K562 (cell line): Measurements from ENCODE around the gene CYYR1. TPM values are rescaled to one million over a fixed set of nuclear protein-coding genes. Genes with fewer than 3 reads are reported as not detected.

Experiments
- ATAC-seq: fragments of 200-7000 bp; cut with Tn5 transposase; 3 replicates; pipeline ENCODE4 v1.9.1; 2020; ENCODE audit warnings: moderate library complexity
- BruUV-seq: library from RNA; stranded (reverse); fragments of 400-500 nt; replicated peaks from 2 replicates; lab custom pipeline; 2021; lab: Mats Ljungman, UMichigan
- CTCF ChIA-PET: fragments of 300-600 bp; formaldehyde crosslinking; extraction: SDS; loops from one replicate; lab custom pipeline; 2021; ENCODE audit warnings: low intra/inter-chr PET ratio; lab: Yijun Ruan, JAX
- POLR2A ChIA-PET: fragments of 300-600, 350-650 bp; sonication (Branson Sonifier 250); formaldehyde crosslinking; extraction: SDS; loops from one replicate; lab custom pipeline; 2021; ENCODE audit warnings: antibody characterized with exemption, inconsistent platforms; lab: Yijun Ruan, JAX
- DNase-seq, 4 experiments: peaks; one replicate each; pipeline versions ENCODE4 v3.0.0 to v3.0.0-alpha.2; 2011 to 2018; ENCODE audit warnings: low spot score in 3 of 4, mixed read lengths in 3 of 4; ENCODE audit errors: extremely low read depth in 1 of 4
- FAIRE-seq: peaks from 2 replicates; lab custom pipeline; 2011; peaks lifted over from hg19 to GRCh38; lab: Jason Lieb, UNC
- H2AFZ ChIP-seq: 2 replicates; pipeline ENCODE4 v1.6.0; 2011; ENCODE audit warnings: low read depth, low read length, control low read depth, inconsistent platforms
- H3K27ac ChIP-seq: fragments of 200-600 bp; 3 replicates; pipeline ENCODE4 v1.8.0; 2011; ENCODE audit warnings: low read depth, mild to moderate bottlenecking, control low read depth, inconsistent platforms, low read length, moderate library complexity, mixed read lengths; ENCODE audit errors: extremely low read depth
- H3K27me3 ChIP-seq, 2 experiments: fragments of 300-600 bp in 1 of 2; 2 replicates in 1 of 2; 3 replicates in 1 of 2; pipeline versions ENCODE4 v1.6.0 to v1.8.0; 2011; ENCODE audit warnings: inconsistent platforms in 2 of 2, low read length in 2 of 2, mild to moderate bottlenecking in 1 of 2, mixed read lengths in 1 of 2, moderate library complexity in 1 of 2; ENCODE audit not compliant: control insufficient read depth in 2 of 2, insufficient read depth in 2 of 2
- H3K36me3 ChIP-seq: fragments of 300-600 bp; 3 replicates; pipeline ENCODE4 v1.8.0; 2011; ENCODE audit warnings: mild to moderate bottlenecking, low read length, inconsistent platforms; ENCODE audit not compliant: control insufficient read depth, insufficient read depth
- H3K4me1 ChIP-seq, 2 experiments: fragments of 200-600 bp in 1 of 2; replicated peaks in 1 of 2; 2 replicates in 1 of 2; 3 replicates in 1 of 2; pipeline versions ENCODE4 v1.5.1 to v1.8.0; 2011; ENCODE audit warnings: inconsistent platforms in 2 of 2, low read length in 2 of 2, mild to moderate bottlenecking in 1 of 2, mixed read lengths in 1 of 2, moderate library complexity in 1 of 2; ENCODE audit not compliant: control insufficient read depth in 2 of 2, insufficient read depth in 2 of 2
- H3K4me2 ChIP-seq: 2 replicates; pipeline ENCODE4 v1.6.1; 2011; ENCODE audit warnings: low read length, control low read depth, inconsistent platforms, mixed read lengths; ENCODE audit not compliant: insufficient read depth
- H3K4me3 ChIP-seq: fragments of 200-600 bp; sonication (generic), shearing (Covaris generic); 2 replicates; pipeline ENCODE4 v1.5.1; 2016; ENCODE audit warnings: control low read depth, inconsistent platforms
- H3K79me2 ChIP-seq: fragments of 200-600 bp; 3 replicates; pipeline ENCODE4 v1.8.0; 2011; ENCODE audit warnings: low read length, inconsistent platforms; ENCODE audit not compliant: control insufficient read depth, insufficient read depth
- H3K9ac ChIP-seq, 2 experiments: 2 replicates each; pipeline versions ENCODE4 v1.6.0 to v1.6.1; 2011; ENCODE audit warnings: low read depth in 2 of 2, low read length in 2 of 2, control low read depth in 1 of 2, inconsistent platforms in 1 of 2, mild to moderate bottlenecking in 1 of 2, mixed read lengths in 1 of 2; ENCODE audit not compliant: insufficient read depth in 1 of 2
- H3K9me1 ChIP-seq: one replicate; pipeline ENCODE4 v1.6.0; 2011; ENCODE audit warnings: inconsistent platforms, mild to moderate bottlenecking, low read length, moderate library complexity; ENCODE audit not compliant: control insufficient read depth, insufficient read depth
- H3K9me3 ChIP-seq: replicated peaks from 2 replicates; pipeline ENCODE4 v1.5.1; 2011; ENCODE audit warnings: low read depth, low read length, inconsistent platforms; ENCODE audit not compliant: control insufficient read depth, insufficient read depth
- H4K20me1 ChIP-seq: replicated peaks from 2 replicates; pipeline ENCODE4 v1.6.1; 2011; ENCODE audit warnings: low read length, inconsistent platforms, mixed read lengths; ENCODE audit not compliant: control insufficient read depth, insufficient read depth
- BACH1 ChIP-seq: fragments of 200-800 bp; sonication (Bioruptor generic); IDR thresholded peaks from 2 replicates; pipeline ENCODE4 v1.6.1; 2016; ENCODE audit warnings: missing genetic modification characterization, missing compliant biosample characterization
- CXXC5 ChIP-seq: fragments of 250-450 bp; sonication (Bioruptor Pico); IDR thresholded peaks from 2 replicates; pipeline ENCODE4 v1.8.0; 2022; ENCODE audit warnings: inconsistent platforms, mild to moderate bottlenecking, moderate library complexity
- ELF4 ChIP-seq: fragments of 450-650 bp; formaldehyde crosslinking; IDR thresholded peaks from 2 replicates; pipeline ENCODE4 v1.4.0; 2022; ENCODE audit warnings: missing genetic modification characterization
- IRF1 ChIP-seq: sonication (generic); formaldehyde crosslinking; IDR thresholded peaks from 2 replicates; pipeline ENCODE4 v1.8.0; 2022; ENCODE audit warnings: missing genetic modification reagents, mild to moderate bottlenecking, borderline replicate concordance
- KDM1A ChIP-seq, 2 experiments: fragments of 450-650 bp; IDR thresholded peaks; 2 replicates each; pipeline ENCODE4 v1.6.1; 2016; ENCODE audit warnings: mild to moderate bottlenecking in 2 of 2
- MTA2 ChIP-seq: fragments of 450-650 bp; IDR thresholded peaks from 2 replicates; pipeline ENCODE4 v1.6.1; 2016; ENCODE audit warnings: low read depth
- NR2C2 ChIP-seq, 2 experiments: fragments of 200-800 bp in 1 of 2; sonication (Bioruptor generic) in 1 of 2; sonication (generic) in 1 of 2; formaldehyde crosslinking in 1 of 2; IDR thresholded peaks; 2 replicates each; pipeline versions ENCODE4 v1.6.1 to v1.8.0; 2016 to 2022; ENCODE audit warnings: mild to moderate bottlenecking in 1 of 2, missing compliant biosample characterization in 1 of 2, missing genetic modification characterization in 1 of 2, missing genetic modification reagents in 1 of 2
- PHF8 ChIP-seq: fragments of 200-600 bp; sonication (generic); IDR thresholded peaks from 2 replicates; pipeline ENCODE4 v1.6.1; 2012; ENCODE audit warnings: mixed run types, mild to moderate bottlenecking, inconsistent platforms, low read length, moderate library complexity, borderline replicate concordance
- SAFB ChIP-seq: fragments of 200-400 bp; formaldehyde crosslinking; IDR thresholded peaks from 2 replicates; pipeline ENCODE4 v1.6.1; 2017; ENCODE audit warnings: low read depth, low read length, borderline replicate concordance
- SETDB1 ChIP-seq: IDR thresholded peaks from one replicate; pipeline ENCODE4 v1.6.1; 2012; ENCODE audit warnings: low read length, control low read depth, inconsistent platforms
- SRSF1 ChIP-seq: fragments of 200-400 bp; formaldehyde crosslinking; IDR thresholded peaks from 2 replicates; pipeline ENCODE4 v1.6.1; 2017; ENCODE audit warnings: mild to moderate bottlenecking, low read depth, low read length, moderate library complexity
- TAF9B ChIP-seq: fragments of 450-650 bp; IDR thresholded peaks from 2 replicates; pipeline ENCODE4 v1.6.1; 2018; ENCODE audit warnings: mild to moderate bottlenecking; ENCODE audit not compliant: partially characterized antibody
- ZNF121 ChIP-seq: sonication (generic); formaldehyde crosslinking; conservative IDR thresholded peaks from 2 replicates; pipeline ENCODE4 v1.8.0; 2022; ENCODE audit warnings: missing genetic modification reagents
- ZNF398 ChIP-seq: fragments of 250-450 bp; sonication (Bioruptor Pico); IDR thresholded peaks from 2 replicates; pipeline ENCODE4 v1.8.0; 2021; ENCODE audit warnings: moderate library complexity, mild to moderate bottlenecking, inconsistent platforms
- WGBS: fragments of 100-300 bp; shearing (Covaris generic); methylation state at CpG from one replicate; pipeline ENCODE4 v1.1.6; 2016; ENCODE audit warnings: low coverage, mixed read lengths; ENCODE audit not compliant: insufficient coverage; ENCODE audit errors: missing lambda C conversion rate; 5-methylcytosine and 5-hydroxymethylcytosine counted together
- in situ Hi-C: fragments of 300-500 bp; cut with MboI; formaldehyde crosslinking; loops from 4 replicates; pipeline ENCODE4 v1.15.0; 2018; ENCODE audit warnings: inconsistent platforms, mixed read lengths
- intact Hi-C: fragments of 100-400 bp; cut with micrococcal nuclease; formaldehyde crosslinking; loops from 2 replicates; pipeline ENCODE4 v1.14.2; 2022
- polyA plus RNA-seq, 8 experiments: library from polyadenylated mRNA; depleted of rRNA in 4 of 8; stranded (reverse) in 5 of 8; unstranded in 3 of 8; fragments of >200 nt; fragmentation: Nextera tagmentation in 2 of 8; fragmentation: Illumina TruSeq in 1 of 8; extraction: Ambion mirVana in 2 of 8; extraction: Trizol in 1 of 8; gene quantifications; 2 replicates each; pipeline versions ENCODE4 v1.2.1 to v1.2.3, GENCODE V29; 2011 to 2014; ENCODE audit warnings: inconsistent platforms in 1 of 8, missing spikeins in 1 of 8
- total RNA-seq, 7 experiments: library from RNA; depleted of rRNA in 6 of 7; stranded (reverse); fragments of >200 nt in 6 of 7; fragmentation: Illumina TruSeq in 2 of 7; extraction: Trizol in 2 of 7; gene quantifications; 2 replicates each; pipeline versions ENCODE4 v1.2.1 to v1.2.3, GENCODE V29; 2011 to 2021; ENCODE audit warnings: low replicate concordance in 1 of 7

CYYR1 gene
- total and polyA plus RNA-seq, 9 of the 15 experiments (the other 6 are each of a cell fraction or from before 2014, with no cell fraction given): not detected

- intact Hi-C loops: no loop called here
- no peaks in the 10 kb centered on the region for H4K20me1 ChIP-seq
- H3K9me3 ChIP-seq: no peaks in the 10 kb centered on the region; the same call in 1 of the 2 replicates
- no peak for TF ChIP-seq ZNF398 (CRISPR knock-in tag)
- TF ChIP-seq MTA2: no peak
- TF ChIP-seq ZNF121 (CRISPR knock-in tag): no peak
- no peak for TF ChIP-seq IRF1 (CRISPR knock-in tag)
- TF ChIP-seq SAFB: no peak
- no peak for TF ChIP-seq TAF9B
- no peak for TF ChIP-seq SETDB1
- TF ChIP-seq CXXC5: no peak
- TF ChIP-seq ELF4: no peak
- TF ChIP-seq SRSF1: no peak
- TF ChIP-seq PHF8: no peak
- TF ChIP-seq KDM1A (IDR thresholded peaks at IDR 0.05): no peak
- TF ChIP-seq NR2C2 (CRISPR knock-in tag; IDR thresholded peaks at IDR 0.05): no peak
- no peak for TF ChIP-seq NR2C2 (tag; IDR thresholded peaks at IDR 0.05)
- TF ChIP-seq BACH1 (tag): no peak
- no peak overlapping the region for H3K4me2 ChIP-seq
- H3K9me1 ChIP-seq: no peaks in the 10 kb centered on the region
- no peak overlapping the region for H3K4me3 ChIP-seq
- no peaks in the 10 kb centered on the region for H3K79me2 ChIP-seq
- no peaks in the 10 kb centered on the region for H3K4me1 ChIP-seq
- ChIA-PET POLR2A (no interaction called here), CTCF (no interaction called here)
- in situ Hi-C loops: no loop called here
- no peaks in the 10 kb centered on the region for H3K27me3 ChIP-seq
- 0% methylated on average over 2 of the region's 2 CpGs for WGBS
- FAIRE-seq: no peak
- no peak overlapping the region for H2AFZ ChIP-seq
- no peaks in the 10 kb centered on the region for H3K36me3 ChIP-seq
- BruUV-seq: no TSS peak
- ATAC-seq: no peak
- no peak for DNase-seq
- H3K9ac ChIP-seq: no peak overlapping the region
- no peak overlapping the region for H3K27ac ChIP-seq
Observed at GRCh38 chr21:26565546-26565945, 7.5 kb downstream of the CYYR1 start.
